CD4-positive, alpha-beta T cell treated with Interleukin-4 for 1 hour (primary cell): ENCODE results near the gene CDK1.

Experiments used
- DNase-seq, 2 donors: peaks; one replicate each; pipeline ENCODE4 v3.0.0-alpha.2; 2020 to 2022

The CDK1 gene

GRCh38 chr10:60778971-60779796, 906 bp downstream of the CDK1 start:
- DNase-seq = no peak

GRCh38 chr10:60781661-60782060, 3.4 kb downstream of the CDK1 start:
- DNase-seq = no peak

- no peak for DNase-seq
These were observed 6.4 kb downstream of the CDK1 start for GRCh38 chr10:60784641-60785040.

- DNase-seq = no peak
These were observed 10.3 kb downstream of the CDK1 start for GRCh38 chr10:60788544-60788943.

GRCh38 chr10:60789340-60789739, 11.1 kb downstream of the CDK1 start:
- DNase-seq = no peak

GRCh38 chr10:60794953-60795352, 16.7 kb downstream of the CDK1 start:
- DNase-seq = no peak

GRCh38 chr10:60795465-60796202, 17.4 kb downstream of the CDK1 start:
- no peak for DNase-seq

GRCh38 chr10:60796481-60796880, 18.2 kb downstream of the CDK1 start:
- DNase-seq = no peak

- DNase-seq = no peak
These were observed 18.9 kb downstream of the CDK1 start for GRCh38 chr10:60797200-60797599.

- no peak for DNase-seq
These were observed 19.8 kb downstream of the CDK1 start for GRCh38 chr10:60798031-60798430.

- DNase-seq = no peak
These were observed 20.6 kb downstream of the CDK1 start for GRCh38 chr10:60798870-60799269.

- DNase-seq = no peak
These were observed 21.8 kb downstream of the CDK1 start for GRCh38 chr10:60799971-60800650.

- DNase-seq = no peak
These were observed 22.6 kb downstream of the CDK1 start for GRCh38 chr10:60800918-60801317.

GRCh38 chr10:60801522-60801921, 23.2 kb downstream of the CDK1 start:
- DNase-seq = no peak

- DNase-seq = no peak
These were observed 25.2 kb downstream of the CDK1 start for GRCh38 chr10:60803433-60803832.

- no peak for DNase-seq
These were observed 25.6 kb downstream of the CDK1 start for GRCh38 chr10:60803865-60804264.

- DNase-seq = no peak
These were observed 28.6 kb downstream of the CDK1 start for GRCh38 chr10:60806921-60807320.

- DNase-seq = no peak
These were observed 29.2 kb downstream of the CDK1 start for GRCh38 chr10:60807499-60807898.

GRCh38 chr10:60808036-60808435, 29.8 kb downstream of the CDK1 start:
- no peak for DNase-seq

GRCh38 chr10:60809157-60809556, 30.9 kb downstream of the CDK1 start:
- DNase-seq = no peak

GRCh38 chr10:60810437-60811182, 32.3 kb downstream of the CDK1 start:
- DNase-seq = no peak

- DNase-seq = peak; percentile 40 to 63
These were observed 38.5 kb downstream of the CDK1 start for GRCh38 chr10:60816628-60817397.
